ENCODE data around the gene FUS.

DNA sequence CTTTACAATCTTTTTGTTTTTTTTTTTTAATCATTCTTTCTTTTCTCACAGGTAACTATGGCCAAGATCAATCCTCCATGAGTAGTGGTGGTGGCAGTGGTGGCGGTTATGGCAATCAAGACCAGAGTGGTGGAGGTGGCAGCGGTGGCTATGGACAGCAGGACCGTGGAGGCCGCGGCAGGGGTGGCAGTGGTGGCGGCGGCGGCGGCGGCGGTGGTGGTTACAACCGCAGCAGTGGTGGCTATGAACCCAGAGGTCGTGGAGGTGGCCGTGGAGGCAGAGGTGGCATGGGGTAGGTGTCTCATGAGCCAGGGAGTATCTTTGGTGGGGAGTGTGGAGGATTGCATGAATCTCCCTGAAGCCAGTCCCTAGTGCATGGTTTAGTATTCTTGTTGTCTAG, 4.9 kb downstream of the FUS start:
- TF ChIP-seq, protein P1, sequence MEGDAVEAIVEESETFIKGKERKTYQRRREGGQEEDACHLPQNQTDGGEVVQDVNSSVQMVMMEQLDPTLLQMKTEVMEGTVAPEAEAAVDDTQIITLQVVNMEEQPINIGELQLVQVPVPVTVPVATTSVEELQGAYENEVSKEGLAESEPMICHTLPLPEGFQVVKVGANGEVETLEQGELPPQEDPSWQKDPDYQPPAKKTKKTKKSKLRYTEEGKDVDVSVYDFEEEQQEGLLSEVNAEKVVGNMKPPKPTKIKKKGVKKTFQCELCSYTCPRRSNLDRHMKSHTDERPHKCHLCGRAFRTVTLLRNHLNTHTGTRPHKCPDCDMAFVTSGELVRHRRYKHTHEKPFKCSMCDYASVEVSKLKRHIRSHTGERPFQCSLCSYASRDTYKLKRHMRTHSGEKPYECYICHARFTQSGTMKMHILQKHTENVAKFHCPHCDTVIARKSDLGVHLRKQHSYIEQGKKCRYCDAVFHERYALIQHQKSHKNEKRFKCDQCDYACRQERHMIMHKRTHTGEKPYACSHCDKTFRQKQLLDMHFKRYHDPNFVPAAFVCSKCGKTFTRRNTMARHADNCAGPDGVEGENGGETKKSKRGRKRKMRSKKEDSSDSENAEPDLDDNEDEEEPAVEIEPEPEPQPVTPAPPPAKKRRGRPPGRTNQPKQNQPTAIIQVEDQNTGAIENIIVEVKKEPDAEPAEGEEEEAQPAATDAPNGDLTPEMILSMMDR (IDR thresholded peaks at IDR 0.05) = no peak
- TF ChIP-seq POLR2A (IDR thresholded peaks at IDR 0.05) = no peak
- no peak for TF ChIP-seq POLR2AphosphoS5 (IDR thresholded peaks at IDR 0.05)

All from gastroesophageal sphincter (tissue), 3 donors.